ENCODE results near the gene UNC13A. TPM values are rescaled to one million over a fixed set of nuclear protein-coding genes. Genes with fewer than 3 reads are reported as not detected.

UNC13A gene
- polyA plus RNA-seq, 1 of the 3 experiments (the other 2 are of a cell fraction), result 0.38 TPM

GRCh38 chr19:17572638-17573037, 115.5 kb downstream of the UNC13A start:
- Histone ChIP-seq H3F3A (replicated peaks; ENCODE audit: insufficient read depth) (peaks cover 9% of the 10 kb centered on the region), H4K20me1 (ENCODE audit: insufficient read depth) (0 out of 2 replicates have a peak, but pooled peaks cover 3% of the 10 kb centered on the region), H3K9me2 (no peaks in the 10 kb centered on the region), H3K27ac (ENCODE audit: low read depth in 2 of 2, low read length in 1 of 2) (no peak overlapping the region), H3K36me3 (replicated peaks in 1 of 2; ENCODE audit: control insufficient read depth in 1 of 2, insufficient read depth in 2 of 2, low read length in 1 of 2) (peaks cover 11 to 18% of the 10 kb centered on the region in 2 experiments), H2AFZ (ENCODE audit: low read depth) (no peak overlapping the region), H3K9ac (no peak overlapping the region), H3K4me1 (ENCODE audit: control insufficient read depth in 1 of 2, insufficient read depth in 2 of 2, low read depth in 1 of 2, low read length in 1 of 2) (no peaks in the 10 kb centered on the region), H3K9me3 (no peaks in the 10 kb centered on the region), H3K79me2 (ENCODE audit: insufficient read depth) (no peaks in the 10 kb centered on the region), H3K27me3 (ENCODE audit: insufficient read depth) (no peaks in the 10 kb centered on the region), H3K4me2 (no peak overlapping the region), H3K4me3 (ENCODE audit: low read depth in 2 of 2, low read length in 1 of 2) (no peak overlapping the region)
- TF ChIP-seq, protein P1, sequence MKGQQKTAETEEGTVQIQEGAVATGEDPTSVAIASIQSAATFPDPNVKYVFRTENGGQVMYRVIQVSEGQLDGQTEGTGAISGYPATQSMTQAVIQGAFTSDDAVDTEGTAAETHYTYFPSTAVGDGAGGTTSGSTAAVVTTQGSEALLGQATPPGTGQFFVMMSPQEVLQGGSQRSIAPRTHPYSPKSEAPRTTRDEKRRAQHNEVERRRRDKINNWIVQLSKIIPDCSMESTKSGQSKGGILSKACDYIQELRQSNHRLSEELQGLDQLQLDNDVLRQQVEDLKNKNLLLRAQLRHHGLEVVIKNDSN (IDR thresholded peaks at IDR 0.05; ENCODE audit: borderline replicate concordance, low read depth), result no peak
- TF ChIP-seq RXRA (IDR thresholded peaks at IDR 0.05; ENCODE audit: borderline replicate concordance, low read depth) (no peak), EP300 (IDR thresholded peaks at IDR 0.05; ENCODE audit: borderline replicate concordance in 1 of 2, low read depth in 1 of 2, low read length in 1 of 2) (no peak), RAD21 (IDR thresholded peaks at IDR 0.05; ENCODE audit: low read length) (no peak), FOSL2 (IDR thresholded peaks at IDR 0.05; ENCODE audit: borderline replicate concordance, low read depth) (no peak), MXI1 (IDR thresholded peaks at IDR 0.05; ENCODE audit: low read depth, low read length) (no peak), CHD2 (IDR thresholded peaks at IDR 0.05; ENCODE audit: low read length, partially characterized antibody) (no peak), FOXJ3 (CRISPR knock-in tag; IDR thresholded peaks at IDR 0.05) (no peak), ELF1 (IDR thresholded peaks at IDR 0.05) (no peak), TEAD4 (IDR thresholded peaks at IDR 0.05; ENCODE audit: borderline replicate concordance, insufficient read depth) (no peak)
- TF ChIP-seq, protein P2, sequence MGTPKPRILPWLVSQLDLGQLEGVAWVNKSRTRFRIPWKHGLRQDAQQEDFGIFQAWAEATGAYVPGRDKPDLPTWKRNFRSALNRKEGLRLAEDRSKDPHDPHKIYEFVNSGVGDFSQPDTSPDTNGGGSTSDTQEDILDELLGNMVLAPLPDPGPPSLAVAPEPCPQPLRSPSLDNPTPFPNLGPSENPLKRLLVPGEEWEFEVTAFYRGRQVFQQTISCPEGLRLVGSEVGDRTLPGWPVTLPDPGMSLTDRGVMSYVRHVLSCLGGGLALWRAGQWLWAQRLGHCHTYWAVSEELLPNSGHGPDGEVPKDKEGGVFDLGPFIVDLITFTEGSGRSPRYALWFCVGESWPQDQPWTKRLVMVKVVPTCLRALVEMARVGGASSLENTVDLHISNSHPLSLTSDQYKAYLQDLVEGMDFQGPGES (IDR thresholded peaks at IDR 0.05; ENCODE audit: low read depth, low read length), result no peak
- TF ChIP-seq, protein P3, sequence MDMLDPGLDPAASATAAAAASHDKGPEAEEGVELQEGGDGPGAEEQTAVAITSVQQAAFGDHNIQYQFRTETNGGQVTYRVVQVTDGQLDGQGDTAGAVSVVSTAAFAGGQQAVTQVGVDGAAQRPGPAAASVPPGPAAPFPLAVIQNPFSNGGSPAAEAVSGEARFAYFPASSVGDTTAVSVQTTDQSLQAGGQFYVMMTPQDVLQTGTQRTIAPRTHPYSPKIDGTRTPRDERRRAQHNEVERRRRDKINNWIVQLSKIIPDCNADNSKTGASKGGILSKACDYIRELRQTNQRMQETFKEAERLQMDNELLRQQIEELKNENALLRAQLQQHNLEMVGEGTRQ (IDR thresholded peaks at IDR 0.05; ENCODE audit: borderline replicate concordance, low read depth, low read length), result no peak
- TF ChIP-seq, protein P4, sequence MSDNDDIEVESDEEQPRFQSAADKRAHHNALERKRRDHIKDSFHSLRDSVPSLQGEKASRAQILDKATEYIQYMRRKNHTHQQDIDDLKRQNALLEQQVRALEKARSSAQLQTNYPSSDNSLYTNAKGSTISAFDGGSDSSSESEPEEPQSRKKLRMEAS (IDR thresholded peaks at IDR 0.05; ENCODE audit: low read depth), result no peak
- TF ChIP-seq, protein P5, sequence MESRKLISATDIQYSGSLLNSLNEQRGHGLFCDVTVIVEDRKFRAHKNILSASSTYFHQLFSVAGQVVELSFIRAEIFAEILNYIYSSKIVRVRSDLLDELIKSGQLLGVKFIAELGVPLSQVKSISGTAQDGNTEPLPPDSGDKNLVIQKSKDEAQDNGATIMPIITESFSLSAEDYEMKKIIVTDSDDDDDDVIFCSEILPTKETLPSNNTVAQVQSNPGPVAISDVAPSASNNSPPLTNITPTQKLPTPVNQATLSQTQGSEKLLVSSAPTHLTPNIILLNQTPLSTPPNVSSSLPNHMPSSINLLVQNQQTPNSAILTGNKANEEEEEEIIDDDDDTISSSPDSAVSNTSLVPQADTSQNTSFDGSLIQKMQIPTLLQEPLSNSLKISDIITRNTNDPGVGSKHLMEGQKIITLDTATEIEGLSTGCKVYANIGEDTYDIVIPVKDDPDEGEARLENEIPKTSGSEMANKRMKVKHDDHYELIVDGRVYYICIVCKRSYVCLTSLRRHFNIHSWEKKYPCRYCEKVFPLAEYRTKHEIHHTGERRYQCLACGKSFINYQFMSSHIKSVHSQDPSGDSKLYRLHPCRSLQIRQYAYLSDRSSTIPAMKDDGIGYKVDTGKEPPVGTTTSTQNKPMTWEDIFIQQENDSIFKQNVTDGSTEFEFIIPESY (IDR thresholded peaks at IDR 0.05; ENCODE audit: borderline replicate concordance, low read depth), result no peak
- POLR2A ChIA-PET, result interaction anchor here (1.7 kb wide), 1 partner anchor 287 kb away, joined by 4 read pairs; the partner anchor contains the start of gene RPL18A
- CTCF ChIA-PET, result interaction anchor here (1.0 to 2.4 kb wide), 8 partner anchors 15 to 142 kb away, joined by 3 to 14 read pairs (median 6); no protein-coding TSS in a partner anchor
- no peak for DNase-seq
- 95% methylated on average over 5 of the region's 7 CpGs for WGBS (ENCODE audit: low lambda C conversion rate)
